ENCODE data around the gene SLC39A11. TPM values are rescaled to one million over a fixed set of nuclear protein-coding genes. Genes with fewer than 3 reads are reported as not detected.
A peak's percentile ranks its signal among the peaks of the same experiment; 100 is the strongest.

Gene SLC39A11
- total and polyA plus RNA-seq, 8 donors = 5.2 to 62.0 (median 12.9) TPM

DNA sequence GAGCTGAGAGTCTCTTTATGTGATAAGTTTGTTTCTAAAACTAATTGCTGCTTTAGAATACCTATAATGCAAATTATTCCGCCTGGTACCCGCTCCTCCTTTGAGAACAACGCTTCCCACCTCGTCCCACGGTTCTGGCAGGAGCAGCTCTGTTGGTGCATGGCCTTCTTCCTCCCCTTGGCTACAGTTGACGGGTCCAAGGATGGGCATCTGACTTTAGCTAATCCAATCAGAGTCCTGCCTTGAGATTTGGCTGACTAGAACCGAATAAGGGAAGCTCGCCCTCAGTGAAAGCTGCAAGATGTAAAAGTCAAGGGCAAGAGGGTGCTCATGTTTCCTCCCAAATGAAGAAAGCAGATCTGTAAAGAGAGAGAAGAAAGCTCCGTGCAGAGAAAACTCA is 481.3 kb downstream of the SLC39A11 start:
- no peak for TF ChIP-seq POLR2A (IDR thresholded peaks at IDR 0.05)
- no peak for TF ChIP-seq EP300 (IDR thresholded peaks at IDR 0.05)
- TF ChIP-seq, protein P1, sequence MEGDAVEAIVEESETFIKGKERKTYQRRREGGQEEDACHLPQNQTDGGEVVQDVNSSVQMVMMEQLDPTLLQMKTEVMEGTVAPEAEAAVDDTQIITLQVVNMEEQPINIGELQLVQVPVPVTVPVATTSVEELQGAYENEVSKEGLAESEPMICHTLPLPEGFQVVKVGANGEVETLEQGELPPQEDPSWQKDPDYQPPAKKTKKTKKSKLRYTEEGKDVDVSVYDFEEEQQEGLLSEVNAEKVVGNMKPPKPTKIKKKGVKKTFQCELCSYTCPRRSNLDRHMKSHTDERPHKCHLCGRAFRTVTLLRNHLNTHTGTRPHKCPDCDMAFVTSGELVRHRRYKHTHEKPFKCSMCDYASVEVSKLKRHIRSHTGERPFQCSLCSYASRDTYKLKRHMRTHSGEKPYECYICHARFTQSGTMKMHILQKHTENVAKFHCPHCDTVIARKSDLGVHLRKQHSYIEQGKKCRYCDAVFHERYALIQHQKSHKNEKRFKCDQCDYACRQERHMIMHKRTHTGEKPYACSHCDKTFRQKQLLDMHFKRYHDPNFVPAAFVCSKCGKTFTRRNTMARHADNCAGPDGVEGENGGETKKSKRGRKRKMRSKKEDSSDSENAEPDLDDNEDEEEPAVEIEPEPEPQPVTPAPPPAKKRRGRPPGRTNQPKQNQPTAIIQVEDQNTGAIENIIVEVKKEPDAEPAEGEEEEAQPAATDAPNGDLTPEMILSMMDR (IDR thresholded peaks at IDR 0.05) = no peak
- TF ChIP-seq POLR2AphosphoS5 (IDR thresholded peaks at IDR 0.05) = no peak
- intact Hi-C loops (cut with DNase I; ENCODE audit: low total_unique reads) = no loop called here
- 76 to 86% (median 83%) methylated on average over 9 of the region's 9 CpGs for WGBS, 5 donors
- H3K9me3 ChIP-seq = peaks cover 0 to 8% (median 0%) of the 10 kb centered on the region in 4 donors
- H3K36me3 ChIP-seq = no peaks in the 10 kb centered on the region
- no peak overlapping the region for H3K27ac ChIP-seq
- H3K27me3 ChIP-seq = peaks cover 0 to 29% (median 0%) of the 10 kb centered on the region in 3 donors
- H3K4me3 ChIP-seq = no peak overlapping the region
- no peak for DNase-seq
- H3K4me1 ChIP-seq = peaks cover 0 to 28% (median 11%) of the 10 kb centered on the region in 4 donors

DNA sequence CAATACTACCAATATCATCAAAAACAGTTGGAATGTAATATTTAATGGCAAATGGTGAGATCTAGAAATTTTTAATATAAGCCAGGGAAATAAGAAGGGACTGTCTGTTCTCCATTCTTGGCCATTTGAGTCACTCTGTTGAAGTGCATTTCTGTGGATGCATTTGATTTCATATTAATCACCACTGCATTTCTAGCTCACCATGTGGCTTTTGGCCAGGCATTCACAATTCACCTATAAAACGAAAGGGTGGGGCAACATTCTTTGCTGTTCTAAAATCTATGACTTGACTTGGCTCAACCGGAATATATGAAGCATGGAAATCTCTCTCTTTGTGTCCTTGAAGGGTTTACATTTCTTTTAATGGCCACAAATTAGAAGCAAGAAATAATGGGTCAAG is 483.0 kb downstream of the SLC39A11 start:
- H3K4me3 ChIP-seq = no peak overlapping the region
- no peak for TF ChIP-seq EP300 (IDR thresholded peaks at IDR 0.05)
- TF ChIP-seq POLR2AphosphoS5 (IDR thresholded peaks at IDR 0.05) = peak in 1 of 3 donors; percentile 45
- peak; percentile 42 to 70 for DNase-seq
- H3K4me1 ChIP-seq = peaks cover 0 to 20% (median 0%) of the 10 kb centered on the region in 4 donors
- H3K27me3 ChIP-seq = peaks cover 0 to 18% (median 0%) of the 10 kb centered on the region in 3 donors
- H3K36me3 ChIP-seq = no peaks in the 10 kb centered on the region
- intact Hi-C loops (cut with DNase I; ENCODE audit: low total_unique reads) = no loop called here
- H3K9me3 ChIP-seq = peaks cover 0 to 8% (median 0%) of the 10 kb centered on the region in 4 donors
- H3K27ac ChIP-seq = peak overlapping the region in 2 of 5 donors; percentile 38 to 67
- WGBS, 5 donors = 29 to 49% (median 47%) methylated on average over 2 of the region's 2 CpGs

DNA sequence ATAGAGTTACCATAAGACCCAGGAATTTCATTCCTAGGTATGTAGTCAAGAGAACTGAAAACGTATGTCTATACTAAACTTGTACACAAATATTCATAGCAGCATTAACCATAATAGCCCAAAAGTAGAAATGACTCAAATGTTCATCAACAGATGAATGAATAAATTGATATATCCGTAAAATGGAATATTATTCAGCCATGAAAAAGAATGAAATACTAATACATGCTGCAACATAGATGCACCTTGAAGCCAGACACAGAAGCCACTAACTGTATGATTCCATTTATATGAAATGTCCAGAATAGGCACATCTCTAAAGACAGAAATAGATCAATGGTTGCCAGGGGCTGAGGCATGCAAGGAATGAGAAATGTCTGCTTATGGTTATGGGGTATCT is 484.1 kb downstream of the SLC39A11 start:
- intact Hi-C loops (cut with DNase I; ENCODE audit: low total_unique reads) = no loop called here
- Histone ChIP-seq H3K27ac (no peak overlapping the region), H3K4me3 (no peak overlapping the region), H3K36me3 (no peaks in the 10 kb centered on the region), H3K4me1 (peaks cover 0 to 21% (median 0%) of the 10 kb centered on the region in 4 donors), H3K27me3 (peaks cover 0 to 10% (median 0%) of the 10 kb centered on the region in 3 donors), H3K9me3 (peaks cover 0 to 8% (median 0%) of the 10 kb centered on the region in 4 donors)
- TF ChIP-seq EP300 (IDR thresholded peaks at IDR 0.05) (no peak), POLR2A (IDR thresholded peaks at IDR 0.05) (no peak), POLR2AphosphoS5 (IDR thresholded peaks at IDR 0.05) (no peak)
- TF ChIP-seq, protein P1 (IDR thresholded peaks at IDR 0.05) = no peak
- DNase-seq = no peak
- 87 to 94% (median 92%) methylated on average over 2 of the region's 2 CpGs for WGBS, 5 donors

DNA sequence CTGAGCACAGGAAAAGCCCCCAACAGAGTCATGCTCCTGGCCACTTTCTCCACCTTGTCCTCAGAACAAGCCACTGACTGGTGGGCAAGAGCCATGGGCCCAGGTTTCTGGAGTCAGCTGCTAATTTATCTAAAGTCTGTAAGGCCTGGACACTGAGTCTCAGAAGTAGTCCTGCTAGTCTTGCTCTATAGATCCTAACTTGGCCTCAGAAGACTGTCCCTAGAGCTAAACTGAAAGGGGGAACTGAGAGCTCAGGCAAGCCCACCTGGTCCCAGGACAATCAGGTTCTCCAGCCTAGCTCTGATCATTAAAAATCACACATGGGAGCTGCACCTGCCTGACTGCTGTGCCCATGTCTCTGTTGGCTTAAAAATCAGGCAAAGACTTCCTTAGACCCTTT is 485.8 kb downstream of the SLC39A11 start:
- Histone ChIP-seq H3K36me3 (no peaks in the 10 kb centered on the region), H3K9me3 (peaks cover 0 to 8% (median 0%) of the 10 kb centered on the region in 4 donors), H3K27ac (no peak overlapping the region), H3K27me3 (peaks cover 0 to 6% (median 0%) of the 10 kb centered on the region in 3 donors), H3K4me3 (no peak overlapping the region), H3K4me1 (peaks cover 0 to 30% (median 0%) of the 10 kb centered on the region in 4 donors)
- no peak for DNase-seq
- TF ChIP-seq POLR2AphosphoS5 (IDR thresholded peaks at IDR 0.05) = no peak
- TF ChIP-seq, protein P1 (IDR thresholded peaks at IDR 0.05) = no peak
- intact Hi-C loops (cut with DNase I; ENCODE audit: low total_unique reads) = no loop called here

DNA sequence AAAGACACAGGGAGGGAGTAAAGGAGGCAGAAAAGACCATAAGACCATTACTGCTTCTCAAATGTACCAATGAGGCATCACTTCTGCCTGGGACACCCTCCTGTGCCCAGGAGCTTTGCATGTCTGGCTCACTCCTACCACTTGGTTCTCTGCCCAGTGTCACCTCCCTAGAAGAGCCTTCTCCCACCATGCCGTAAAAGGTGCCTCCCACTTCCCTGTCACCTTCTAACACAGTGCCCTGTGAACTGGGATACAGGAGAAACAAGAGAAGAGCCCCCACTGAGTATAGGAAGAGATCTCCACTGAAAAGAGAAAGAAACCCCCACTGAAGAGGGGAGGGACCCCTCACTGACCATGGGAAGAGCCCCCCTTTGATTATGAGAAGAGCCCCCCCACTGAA is 486.9 kb downstream of the SLC39A11 start:
- Histone ChIP-seq H3K4me3 (no peak overlapping the region), H3K9me3 (peaks cover 0 to 8% (median 0%) of the 10 kb centered on the region in 4 donors), H3K36me3 (no peaks in the 10 kb centered on the region), H3K4me1 (peaks cover 0 to 29% (median 0%) of the 10 kb centered on the region in 4 donors), H3K27me3 (peaks cover 0 to 6% (median 0%) of the 10 kb centered on the region in 3 donors), H3K27ac (no peak overlapping the region)
- 47 to 73% (median 71%) methylated on average over 1 of the region's 1 CpG for WGBS, 5 donors
- no peak for DNase-seq
- TF ChIP-seq POLR2AphosphoS5 (IDR thresholded peaks at IDR 0.05) = no peak
- TF ChIP-seq, protein P1 (IDR thresholded peaks at IDR 0.05) = no peak
- TF ChIP-seq POLR2A (IDR thresholded peaks at IDR 0.05) = no peak
- no peak for TF ChIP-seq EP300 (IDR thresholded peaks at IDR 0.05)
- intact Hi-C loops (cut with DNase I; ENCODE audit: low total_unique reads) = no loop called here
